Kidney glomerular epithelial cell (primary cell): ENCODE data around the gene BLTP1.

Experiments
- DNase-seq: peaks from one replicate; lab custom pipeline; 2025; lab: John Stamatoyannopoulos, UW

The BLTP1 gene

DNA sequence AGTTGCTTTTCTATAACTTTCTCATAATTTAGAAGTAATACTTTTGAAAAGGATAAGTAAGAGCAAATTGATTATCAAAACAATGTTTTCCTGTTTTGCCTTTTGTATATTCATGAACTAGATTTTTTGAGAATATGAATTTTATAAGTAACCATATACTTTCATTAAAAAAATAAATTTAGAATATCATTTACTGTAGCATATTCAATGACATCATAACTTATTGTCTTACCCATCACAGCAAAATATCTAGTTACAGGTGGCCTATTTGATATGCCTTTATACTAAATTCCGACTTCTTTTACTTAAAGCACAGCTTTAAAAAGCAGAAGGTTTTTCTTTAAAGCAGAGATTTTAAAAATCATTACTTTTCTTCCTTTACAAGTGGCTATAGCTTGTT is 20.1 kb downstream of the BLTP1 start:
- DNase-seq: no peak

DNA sequence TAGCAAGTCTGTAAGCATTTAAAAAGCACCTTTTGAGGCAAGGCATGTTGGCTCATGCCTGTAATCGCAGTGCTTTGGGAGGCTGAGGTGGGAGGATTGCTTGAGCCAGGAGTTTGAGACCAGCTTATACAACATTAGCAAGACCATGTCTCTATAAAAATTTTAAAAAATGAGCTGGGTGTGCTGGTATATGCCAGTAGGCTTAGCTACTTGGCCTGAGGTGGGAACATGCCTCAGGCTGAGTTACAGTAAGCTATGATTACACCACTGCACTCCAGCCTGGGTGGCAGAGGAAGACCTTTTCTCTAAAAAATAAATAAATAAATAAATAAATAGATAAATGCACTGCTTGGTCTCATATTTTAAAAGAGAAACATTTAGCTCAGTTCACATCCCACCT is 26.8 kb downstream of the BLTP1 start:
- no peak for DNase-seq

DNA sequence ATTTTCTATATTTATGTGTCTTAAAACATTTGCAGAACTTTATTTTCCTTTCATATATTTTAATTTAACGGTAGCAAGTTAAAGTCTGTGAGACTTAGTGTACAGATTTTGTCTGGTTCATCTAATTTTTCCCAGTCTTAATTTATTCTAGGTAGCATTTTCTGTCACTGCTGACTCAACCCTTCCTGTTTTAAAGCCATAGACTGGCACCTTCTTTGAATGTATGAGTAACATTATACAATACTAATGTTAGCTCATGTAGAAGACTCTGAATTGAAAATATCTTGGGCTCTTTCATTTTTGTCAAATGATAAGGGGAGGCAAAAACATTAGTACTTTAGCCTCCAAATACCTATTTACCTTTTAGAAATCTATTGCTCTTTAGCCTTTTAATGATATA is 43.6 kb downstream of the BLTP1 start:
- no peak for DNase-seq
